Left lobe of liver (tissue), 2 donors: ENCODE measurements around the gene CDC42SE2. TPM values are rescaled to one million over a fixed set of nuclear protein-coding genes. Genes with fewer than 3 reads are reported as not detected.
"Not testable (repeated sequence)": the region's sequence is repeated elsewhere in the genome, so short reads cannot be mapped to it uniquely, and the experiment has no call there.

ENCODE experiments used
- ATAC-seq: fragments of 200-7000 bp; cut with Tn5 transposase; one replicate; pipeline ENCODE4 v1.9.1; 2020; ENCODE audit warnings: mild to moderate bottlenecking, moderate library complexity
- DNase-seq: peaks from one replicate; pipeline ENCODE4 v3.0.0-alpha.2; 2020; ENCODE audit warnings: low spot score
- total RNA-seq: library from RNA; stranded (reverse); gene quantifications from one replicate; pipeline ENCODE4 v1.2.1, GENCODE V29; 2021
- donor health status: DM: no; HTN: no; CAD: no; lungs with moderate emphysema.
- donor health status: DM: no; HTN: yes; CAD: no.

The CDC42SE2 gene
- total RNA-seq, 1 donor from 2014 or later = 9.9 TPM

GRCh38 chr5:131316026-131316425 is 52.2 kb downstream of the CDC42SE2 start:
- ATAC-seq (no peak), DNase-seq (no peak)

GRCh38 chr5:131316822-131317221 is 53.0 kb downstream of the CDC42SE2 start:
- no peak for DNase-seq
- no peak for ATAC-seq

- ATAC-seq (no peak), DNase-seq (no peak)
Observed at GRCh38 chr5:131318455-131318854, 54.6 kb downstream of the CDC42SE2 start.

GRCh38 chr5:131321066-131321465 is 57.2 kb downstream of the CDC42SE2 start:
- DNase-seq = no peak
- ATAC-seq = no peak

- no peak for DNase-seq
- ATAC-seq = no peak
Observed at GRCh38 chr5:131322926-131323325, 59.1 kb downstream of the CDC42SE2 start.

GRCh38 chr5:131323378-131323777 is 59.5 kb downstream of the CDC42SE2 start:
- ATAC-seq = no peak

GRCh38 chr5:131324303-131324702 is 60.5 kb downstream of the CDC42SE2 start:
- ATAC-seq (no peak), DNase-seq (no peak)

More at GRCh38 chr5:131323378-131323777, 59.5 kb downstream of the CDC42SE2 start:
- DNase-seq = no peak

- DNase-seq = no peak
- peak; percentile 23 for ATAC-seq
Observed at GRCh38 chr5:131328536-131329285, 64.9 kb downstream of the CDC42SE2 start.

GRCh38 chr5:131329286-131329560 is 65.4 kb downstream of the CDC42SE2 start:
- DNase-seq (no peak), ATAC-seq (no peak)

GRCh38 chr5:131330031-131330430 is 66.2 kb downstream of the CDC42SE2 start:
- DNase-seq (no peak), ATAC-seq (no peak)

- not testable (repeated sequence) for DNase-seq, ATAC-seq
Observed at GRCh38 chr5:131335756-131336155, 71.9 kb downstream of the CDC42SE2 start.

- not testable (repeated sequence) for ATAC-seq, DNase-seq
Observed at GRCh38 chr5:131336801-131337200, 72.9 kb downstream of the CDC42SE2 start.

- ATAC-seq, DNase-seq: not testable (repeated sequence)
Observed at GRCh38 chr5:131337240-131338050, 73.6 kb downstream of the CDC42SE2 start.

- no peak for DNase-seq
- no peak for ATAC-seq
Observed at GRCh38 chr5:131338051-131338453, 74.2 kb downstream of the CDC42SE2 start.

GRCh38 chr5:131344288-131344687 is 80.4 kb downstream of the CDC42SE2 start:
- DNase-seq, ATAC-seq: not testable (repeated sequence)

- not testable (repeated sequence) for DNase-seq, ATAC-seq
Observed at GRCh38 chr5:131346204-131346603, 82.4 kb downstream of the CDC42SE2 start.

- ATAC-seq = no peak
- DNase-seq = no peak
Observed at GRCh38 chr5:131353991-131354390, 90.1 kb downstream of the CDC42SE2 start.

- DNase-seq = no peak
- no peak for ATAC-seq
Observed at GRCh38 chr5:131355971-131356528, 92.2 kb downstream of the CDC42SE2 start.

GRCh38 chr5:131356619-131357018 is 92.8 kb downstream of the CDC42SE2 start:
- DNase-seq (no peak), ATAC-seq (no peak)

- ATAC-seq (peak; percentile 23), DNase-seq (no peak)
Observed at GRCh38 chr5:131357739-131358561, 94.1 kb downstream of the CDC42SE2 start.
